NCI-H2171 treated with DMSO at 0.1 percent for 48 hours (cell line): ENCODE results near the gene CHCHD6.
A peak's percentile ranks its signal among the peaks of the same experiment; 100 is the strongest.

Source experiments
- DNase-seq: peaks from one replicate; lab custom pipeline; 2025; lab: John Stamatoyannopoulos, UW

The CHCHD6 gene

GRCh38 chr3:126994661-126995245, 290.7 kb downstream of the CHCHD6 start:
- DNase-seq, result peak; percentile 58

DNA sequence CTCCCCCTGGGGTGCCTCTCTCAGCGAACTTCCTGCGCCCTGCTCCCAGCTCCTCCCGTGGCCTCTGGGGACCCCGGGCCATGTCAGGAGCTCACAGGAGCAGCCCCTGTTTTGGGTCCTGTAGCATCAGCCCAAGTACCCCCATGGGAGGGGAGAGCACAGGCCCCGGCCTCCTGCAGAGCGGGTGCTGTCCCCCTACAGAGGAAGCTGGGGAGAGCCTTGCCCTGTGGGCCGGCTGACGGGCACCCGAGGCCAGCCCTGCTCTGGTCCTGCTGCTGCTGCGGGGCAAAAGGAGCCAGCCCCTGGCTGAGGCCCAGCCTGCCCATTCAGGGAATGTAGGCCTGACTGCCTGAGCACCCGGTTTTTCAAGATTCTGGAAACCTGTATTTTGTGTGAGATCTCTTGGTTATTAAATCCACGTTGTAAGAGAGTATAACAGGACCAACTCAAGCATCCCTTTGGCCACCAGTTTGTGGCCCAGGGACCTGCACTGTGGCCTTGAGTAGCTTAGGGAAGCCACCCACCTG, 291.3 kb downstream of the CHCHD6 start:
- DNase-seq, result no peak

- no peak for DNase-seq
These were observed 292.0 kb downstream of the CHCHD6 start for GRCh38 chr3:126995926-126996512.

GRCh38 chr3:126996905-126997304, 292.9 kb downstream of the CHCHD6 start:
- DNase-seq, result no peak

GRCh38 chr3:126997455-126998038, 293.5 kb downstream of the CHCHD6 start:
- no peak for DNase-seq

GRCh38 chr3:126998320-126998719, 294.3 kb downstream of the CHCHD6 start:
- DNase-seq, result no peak

GRCh38 chr3:126998728-126999127, 294.7 kb downstream of the CHCHD6 start:
- DNase-seq, result peak; percentile 27

- DNase-seq, result no peak
These were observed 295.3 kb downstream of the CHCHD6 start for GRCh38 chr3:126999383-126999782.

GRCh38 chr3:127000119-127000518, 296.1 kb downstream of the CHCHD6 start:
- DNase-seq, result peak; percentile 42

DNA sequence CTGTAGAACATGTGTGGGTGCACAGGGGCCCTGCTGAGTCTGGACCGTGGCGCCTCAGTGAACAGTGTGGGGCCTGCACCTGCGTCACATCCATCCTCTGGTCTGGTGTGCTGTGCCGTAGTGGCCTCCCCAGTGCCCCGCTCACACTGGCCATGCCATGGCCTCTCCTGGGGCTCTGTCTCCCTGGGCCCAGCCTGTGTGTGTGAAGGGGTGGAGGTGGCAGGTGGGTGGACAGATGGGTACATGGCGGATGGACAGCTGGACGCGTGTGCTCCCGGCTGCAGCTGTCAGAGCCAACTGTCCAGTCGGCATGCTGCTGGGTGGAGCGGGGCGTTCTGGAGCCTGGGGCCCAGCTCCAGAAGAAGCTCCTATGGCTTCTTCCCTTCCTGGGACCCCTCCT, 296.7 kb downstream of the CHCHD6 start:
- DNase-seq, result no peak

DNA sequence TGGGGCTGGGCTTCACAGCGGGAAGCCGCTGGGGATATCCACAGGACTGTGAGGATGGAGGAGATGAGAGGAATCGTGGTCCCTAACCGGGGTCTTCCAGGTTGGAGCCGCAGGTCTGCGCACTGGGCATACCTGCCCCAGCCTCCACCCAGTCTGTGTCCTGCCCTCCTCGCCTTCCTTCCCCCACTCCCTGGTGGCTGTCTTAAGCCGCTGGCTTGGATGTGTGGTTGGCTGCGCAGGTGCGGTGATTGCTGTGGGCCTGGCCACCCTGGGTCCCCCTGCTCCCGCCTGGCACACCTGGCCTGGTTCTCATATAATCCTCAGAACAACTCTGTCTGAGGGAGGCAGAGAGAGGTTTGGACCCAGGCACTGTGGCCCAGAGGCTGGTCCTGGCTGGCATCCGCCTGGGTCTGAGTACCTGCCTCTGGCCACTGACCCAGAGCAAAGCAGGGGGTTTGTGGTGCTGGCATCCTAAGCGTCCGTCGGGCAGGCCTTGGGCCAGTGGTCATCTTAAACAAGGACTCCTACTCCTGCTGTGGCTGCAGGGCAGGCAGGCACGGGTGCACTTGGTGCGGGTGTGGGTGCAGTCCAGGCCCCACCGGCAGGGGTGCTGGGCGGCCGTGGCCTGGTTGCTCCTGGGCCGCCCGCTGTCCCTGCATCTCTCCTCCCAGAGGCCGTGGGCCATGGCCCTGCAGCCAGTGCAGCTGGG, 297.6 kb downstream of the CHCHD6 start:
- DNase-seq, result no peak

- DNase-seq, result no peak
These were observed 298.4 kb downstream of the CHCHD6 start for GRCh38 chr3:127002195-127003174.

DNA sequence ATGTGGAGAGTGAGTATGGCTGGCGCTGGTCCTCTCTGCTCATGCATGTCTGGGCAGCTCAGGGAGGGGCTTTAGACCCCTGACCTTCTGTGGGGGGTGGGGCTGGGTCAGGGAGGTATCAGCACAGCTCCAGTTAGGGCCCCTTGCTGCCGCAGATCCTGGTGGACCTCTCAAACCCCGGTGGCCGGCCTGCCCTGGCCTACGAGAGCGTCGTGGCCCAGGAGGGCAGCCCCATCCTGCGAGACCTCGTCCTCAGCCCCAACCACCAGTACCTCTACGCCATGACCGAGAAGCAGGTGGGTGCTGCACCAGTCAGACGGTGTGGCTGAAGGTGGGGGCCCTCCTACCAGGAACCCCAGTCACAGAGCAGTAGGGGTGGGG, 299.1 kb downstream of the CHCHD6 start:
- DNase-seq, result no peak

- peak; percentile 37 for DNase-seq
These were observed 299.7 kb downstream of the CHCHD6 start for GRCh38 chr3:127003601-127004280.

DNA sequence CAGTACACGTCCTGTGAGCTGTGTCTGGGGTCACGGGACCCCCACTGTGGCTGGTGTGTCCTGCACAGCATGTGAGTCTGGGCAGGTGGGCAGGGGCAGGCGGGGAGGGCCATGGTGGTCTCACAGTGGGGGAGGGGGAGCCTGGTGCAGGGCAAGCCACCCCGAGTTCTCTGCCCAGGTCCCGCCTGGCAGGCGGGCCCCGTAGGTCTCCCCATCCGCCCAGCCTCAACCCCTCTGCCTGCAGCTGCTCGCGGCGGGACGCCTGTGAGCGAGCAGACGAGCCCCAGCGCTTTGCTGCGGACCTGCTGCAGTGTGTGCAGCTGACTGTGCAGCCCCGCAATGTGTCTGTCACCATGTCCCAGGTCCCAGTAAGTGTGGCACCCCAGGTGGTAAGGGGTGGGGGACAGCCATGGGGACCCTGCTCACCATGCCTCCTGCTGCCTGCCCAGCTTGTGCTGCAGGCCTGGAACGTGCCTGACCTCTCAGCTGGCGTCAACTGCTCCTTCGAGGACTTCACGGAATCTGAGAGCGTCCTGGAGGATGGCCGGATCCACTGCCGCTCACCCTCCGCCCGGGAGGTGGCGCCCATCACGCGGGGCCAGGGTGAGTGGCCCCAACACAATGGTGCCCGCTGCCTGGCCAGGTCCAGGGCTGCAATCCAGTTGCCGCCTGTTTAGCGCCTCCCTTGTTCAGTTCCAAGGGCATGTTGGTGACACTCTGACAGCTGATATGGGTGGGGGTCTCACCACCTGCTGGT, 300.8 kb downstream of the CHCHD6 start:
- DNase-seq, result no peak

- DNase-seq, result no peak
These were observed 301.9 kb downstream of the CHCHD6 start for GRCh38 chr3:127005864-127006500.

DNA sequence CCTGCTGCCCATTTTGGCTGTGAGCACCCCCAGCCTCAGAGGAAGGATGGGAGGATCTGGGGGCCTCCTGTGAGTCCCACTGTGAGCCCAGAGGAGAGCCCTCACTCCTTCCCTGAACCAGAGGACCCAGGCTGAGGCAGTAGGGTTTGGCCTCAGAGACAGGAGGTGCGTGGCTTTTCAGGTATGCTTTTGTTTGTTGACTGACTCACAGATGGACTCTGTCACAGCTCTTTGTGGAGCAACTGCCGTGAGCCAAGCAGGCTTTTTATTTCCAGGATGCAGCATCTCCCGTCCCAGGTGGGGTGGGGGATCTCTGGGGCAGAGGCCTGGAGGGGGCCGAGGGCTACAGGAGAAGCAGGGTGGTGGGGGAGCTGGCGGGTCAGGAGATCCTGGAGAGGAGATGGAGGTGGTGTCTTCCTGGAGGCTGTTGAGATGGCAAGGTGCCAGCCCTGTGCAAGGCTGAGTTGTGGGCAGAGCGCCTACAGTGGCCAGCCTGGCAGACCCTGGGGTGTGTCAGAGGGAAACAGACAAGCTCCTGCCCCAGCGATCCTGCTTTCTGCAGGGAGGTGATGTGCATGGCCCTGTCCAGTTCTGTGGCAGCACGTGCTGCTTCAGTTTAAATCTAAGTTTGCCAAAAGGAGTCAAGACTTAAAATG, 302.9 kb downstream of the CHCHD6 start:
- no peak for DNase-seq

DNA sequence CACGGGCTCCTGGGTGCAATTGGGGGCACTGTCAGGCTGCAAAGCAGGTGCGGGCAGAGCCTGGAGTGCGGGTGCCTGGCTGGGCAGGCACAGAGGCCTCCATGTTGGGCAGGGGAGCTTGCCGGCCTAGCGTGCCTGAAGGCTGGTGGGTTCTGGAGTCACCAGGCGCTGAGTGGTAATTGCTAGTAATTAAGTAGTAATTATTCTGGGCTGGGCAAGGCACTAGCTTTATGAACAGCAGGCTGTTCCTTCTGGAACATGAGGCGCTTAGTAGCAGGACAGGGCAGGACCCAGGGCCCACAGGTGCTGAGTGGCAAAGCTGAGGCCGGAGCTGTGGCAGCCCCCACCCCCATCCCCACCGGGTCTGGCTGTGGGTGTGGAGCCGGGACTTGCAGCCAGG, 304.2 kb downstream of the CHCHD6 start:
- DNase-seq, result no peak

DNA sequence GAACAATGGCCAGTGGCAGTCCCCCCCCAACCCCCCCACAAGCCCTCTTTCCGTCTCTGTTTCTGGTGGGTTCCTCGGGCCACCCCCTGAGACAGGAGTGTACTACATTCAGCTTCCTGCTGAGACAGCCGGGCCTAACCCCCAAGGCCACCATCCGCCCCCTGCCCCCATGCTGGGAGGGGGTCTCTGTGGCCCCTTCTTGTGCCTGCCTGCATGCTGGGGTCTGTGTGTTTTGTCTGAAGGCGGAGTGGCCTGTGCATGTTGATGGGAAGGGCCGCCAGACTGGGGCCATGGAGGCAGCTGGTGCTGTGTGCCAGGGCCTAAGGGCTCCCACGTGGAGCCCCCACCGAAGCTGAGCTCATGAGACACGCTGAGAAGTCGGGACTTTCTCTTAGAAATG, 305.5 kb downstream of the CHCHD6 start:
- no peak for DNase-seq
